ENCODE measurements around the gene EPN3.

DNA sequence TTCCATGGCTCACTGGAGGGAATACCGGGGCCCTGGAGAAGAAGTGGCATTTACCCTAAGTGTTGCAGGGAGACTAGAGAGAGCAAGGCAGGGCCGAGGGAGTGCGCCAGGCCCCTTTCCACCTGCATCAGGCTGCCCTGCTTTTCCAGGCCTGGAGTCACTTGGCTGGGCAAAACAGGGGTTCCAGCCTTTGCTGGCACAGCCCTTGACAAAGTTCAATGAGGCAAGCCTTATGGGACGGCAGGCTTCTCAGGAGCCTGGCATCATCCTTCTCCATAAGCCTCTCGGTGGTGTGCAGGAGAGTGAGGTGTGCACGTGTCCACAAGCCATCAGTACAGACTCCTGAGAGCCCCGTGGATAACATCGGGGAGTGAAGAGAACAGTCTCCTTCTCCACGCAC is 55.0 kb downstream of the EPN3 start:
- TF ChIP-seq, protein P1, sequence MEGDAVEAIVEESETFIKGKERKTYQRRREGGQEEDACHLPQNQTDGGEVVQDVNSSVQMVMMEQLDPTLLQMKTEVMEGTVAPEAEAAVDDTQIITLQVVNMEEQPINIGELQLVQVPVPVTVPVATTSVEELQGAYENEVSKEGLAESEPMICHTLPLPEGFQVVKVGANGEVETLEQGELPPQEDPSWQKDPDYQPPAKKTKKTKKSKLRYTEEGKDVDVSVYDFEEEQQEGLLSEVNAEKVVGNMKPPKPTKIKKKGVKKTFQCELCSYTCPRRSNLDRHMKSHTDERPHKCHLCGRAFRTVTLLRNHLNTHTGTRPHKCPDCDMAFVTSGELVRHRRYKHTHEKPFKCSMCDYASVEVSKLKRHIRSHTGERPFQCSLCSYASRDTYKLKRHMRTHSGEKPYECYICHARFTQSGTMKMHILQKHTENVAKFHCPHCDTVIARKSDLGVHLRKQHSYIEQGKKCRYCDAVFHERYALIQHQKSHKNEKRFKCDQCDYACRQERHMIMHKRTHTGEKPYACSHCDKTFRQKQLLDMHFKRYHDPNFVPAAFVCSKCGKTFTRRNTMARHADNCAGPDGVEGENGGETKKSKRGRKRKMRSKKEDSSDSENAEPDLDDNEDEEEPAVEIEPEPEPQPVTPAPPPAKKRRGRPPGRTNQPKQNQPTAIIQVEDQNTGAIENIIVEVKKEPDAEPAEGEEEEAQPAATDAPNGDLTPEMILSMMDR (IDR thresholded peaks at IDR 0.05), result no peak
- TF ChIP-seq POLR2AphosphoS5 (IDR thresholded peaks at IDR 0.05; ENCODE audit: low read depth, low read length) (no peak), SIN3A (IDR thresholded peaks at IDR 0.05; ENCODE audit: borderline replicate concordance, insufficient read depth, low read depth, low read length) (no peak), TCF7L2 (IDR thresholded peaks at IDR 0.05; ENCODE audit: low read depth, low read length) (no peak)
- TF ChIP-seq, protein P2, sequence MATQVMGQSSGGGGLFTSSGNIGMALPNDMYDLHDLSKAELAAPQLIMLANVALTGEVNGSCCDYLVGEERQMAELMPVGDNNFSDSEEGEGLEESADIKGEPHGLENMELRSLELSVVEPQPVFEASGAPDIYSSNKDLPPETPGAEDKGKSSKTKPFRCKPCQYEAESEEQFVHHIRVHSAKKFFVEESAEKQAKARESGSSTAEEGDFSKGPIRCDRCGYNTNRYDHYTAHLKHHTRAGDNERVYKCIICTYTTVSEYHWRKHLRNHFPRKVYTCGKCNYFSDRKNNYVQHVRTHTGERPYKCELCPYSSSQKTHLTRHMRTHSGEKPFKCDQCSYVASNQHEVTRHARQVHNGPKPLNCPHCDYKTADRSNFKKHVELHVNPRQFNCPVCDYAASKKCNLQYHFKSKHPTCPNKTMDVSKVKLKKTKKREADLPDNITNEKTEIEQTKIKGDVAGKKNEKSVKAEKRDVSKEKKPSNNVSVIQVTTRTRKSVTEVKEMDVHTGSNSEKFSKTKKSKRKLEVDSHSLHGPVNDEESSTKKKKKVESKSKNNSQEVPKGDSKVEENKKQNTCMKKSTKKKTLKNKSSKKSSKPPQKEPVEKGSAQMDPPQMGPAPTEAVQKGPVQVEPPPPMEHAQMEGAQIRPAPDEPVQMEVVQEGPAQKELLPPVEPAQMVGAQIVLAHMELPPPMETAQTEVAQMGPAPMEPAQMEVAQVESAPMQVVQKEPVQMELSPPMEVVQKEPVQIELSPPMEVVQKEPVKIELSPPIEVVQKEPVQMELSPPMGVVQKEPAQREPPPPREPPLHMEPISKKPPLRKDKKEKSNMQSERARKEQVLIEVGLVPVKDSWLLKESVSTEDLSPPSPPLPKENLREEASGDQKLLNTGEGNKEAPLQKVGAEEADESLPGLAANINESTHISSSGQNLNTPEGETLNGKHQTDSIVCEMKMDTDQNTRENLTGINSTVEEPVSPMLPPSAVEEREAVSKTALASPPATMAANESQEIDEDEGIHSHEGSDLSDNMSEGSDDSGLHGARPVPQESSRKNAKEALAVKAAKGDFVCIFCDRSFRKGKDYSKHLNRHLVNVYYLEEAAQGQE (IDR thresholded peaks at IDR 0.05; ENCODE audit: insufficient read depth in 1 of 2, low read depth in 2 of 2, low read length in 1 of 2), result no peak

Measured in Panc1 (cell line).